Astrocyte of the cerebellum (primary cell): ENCODE measurements around the gene YAE1.

Source experiments
- DNase-seq: peaks from one replicate; pipeline ENCODE4 v3.0.0-alpha.2; 2011; ENCODE audit warnings: low read depth
- H3K4me3 ChIP-seq: 2 replicates; pipeline ENCODE4 v1.5.1; 2011; ENCODE audit warnings: mild to moderate bottlenecking, low read depth, low read length, moderate library complexity
- in situ Hi-C: cut with HindIII; loops from 2 replicates; pipeline ENCODE4 v1.10.0; 2017; ENCODE audit warnings: low sequenced_read_pairs
- TF ChIP-seq, protein P1 (sequence below): IDR thresholded peaks from 2 replicates; pipeline ENCODE4 v1.5.1; 2012; ENCODE audit warnings: low read length, low read depth, moderate library complexity, mild to moderate bottlenecking; ENCODE audit errors: missing control alignments

Gene YAE1

DNA sequence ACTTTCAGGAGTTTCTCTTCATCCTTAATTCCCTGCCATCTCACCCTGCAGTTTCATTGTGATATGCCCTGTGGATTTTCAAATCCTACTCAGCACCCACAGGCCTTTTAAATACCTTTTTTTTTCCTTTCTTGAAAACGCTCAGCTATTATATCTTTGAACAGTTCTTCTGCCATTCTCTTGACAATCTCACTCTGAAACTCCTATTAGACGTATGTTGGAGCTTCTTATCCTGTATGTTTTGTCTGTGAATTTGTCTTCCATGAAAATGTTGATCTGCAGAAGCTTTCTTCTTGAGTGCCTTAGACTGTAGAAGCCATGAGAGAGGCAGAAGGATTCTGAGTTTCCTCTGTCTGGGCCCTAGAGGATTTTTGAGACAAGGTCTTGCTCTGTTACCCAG lies 18.9 kb upstream of the YAE1 start:
- TF ChIP-seq, protein P1, sequence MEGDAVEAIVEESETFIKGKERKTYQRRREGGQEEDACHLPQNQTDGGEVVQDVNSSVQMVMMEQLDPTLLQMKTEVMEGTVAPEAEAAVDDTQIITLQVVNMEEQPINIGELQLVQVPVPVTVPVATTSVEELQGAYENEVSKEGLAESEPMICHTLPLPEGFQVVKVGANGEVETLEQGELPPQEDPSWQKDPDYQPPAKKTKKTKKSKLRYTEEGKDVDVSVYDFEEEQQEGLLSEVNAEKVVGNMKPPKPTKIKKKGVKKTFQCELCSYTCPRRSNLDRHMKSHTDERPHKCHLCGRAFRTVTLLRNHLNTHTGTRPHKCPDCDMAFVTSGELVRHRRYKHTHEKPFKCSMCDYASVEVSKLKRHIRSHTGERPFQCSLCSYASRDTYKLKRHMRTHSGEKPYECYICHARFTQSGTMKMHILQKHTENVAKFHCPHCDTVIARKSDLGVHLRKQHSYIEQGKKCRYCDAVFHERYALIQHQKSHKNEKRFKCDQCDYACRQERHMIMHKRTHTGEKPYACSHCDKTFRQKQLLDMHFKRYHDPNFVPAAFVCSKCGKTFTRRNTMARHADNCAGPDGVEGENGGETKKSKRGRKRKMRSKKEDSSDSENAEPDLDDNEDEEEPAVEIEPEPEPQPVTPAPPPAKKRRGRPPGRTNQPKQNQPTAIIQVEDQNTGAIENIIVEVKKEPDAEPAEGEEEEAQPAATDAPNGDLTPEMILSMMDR: no peak
- in situ Hi-C loops: no loop called here
- H3K4me3 ChIP-seq: no peak overlapping the region
- DNase-seq: no peak

DNA sequence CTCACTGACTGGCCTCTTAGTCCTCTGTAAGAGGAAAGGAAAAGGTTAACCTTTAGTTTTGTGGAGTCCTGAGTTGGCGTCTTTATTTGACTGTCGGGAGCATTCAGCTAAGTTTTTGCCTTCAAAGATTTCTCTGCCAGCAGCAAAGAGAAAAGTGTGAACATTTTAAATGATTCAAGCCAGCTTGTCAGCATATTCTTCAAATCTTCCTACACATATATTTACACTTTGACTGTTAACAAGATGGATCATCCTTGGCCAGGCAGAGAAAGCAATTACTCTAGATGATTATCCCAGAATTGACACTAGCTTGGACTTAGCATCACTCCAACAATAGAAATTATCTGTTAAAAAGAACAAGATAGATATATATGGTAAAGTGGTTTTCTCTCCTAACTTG lies 15.8 kb upstream of the YAE1 start:
- H3K4me3 ChIP-seq: no peak overlapping the region
- TF ChIP-seq, protein P1: no peak
- DNase-seq: no peak
- in situ Hi-C loops: no loop called here

DNA sequence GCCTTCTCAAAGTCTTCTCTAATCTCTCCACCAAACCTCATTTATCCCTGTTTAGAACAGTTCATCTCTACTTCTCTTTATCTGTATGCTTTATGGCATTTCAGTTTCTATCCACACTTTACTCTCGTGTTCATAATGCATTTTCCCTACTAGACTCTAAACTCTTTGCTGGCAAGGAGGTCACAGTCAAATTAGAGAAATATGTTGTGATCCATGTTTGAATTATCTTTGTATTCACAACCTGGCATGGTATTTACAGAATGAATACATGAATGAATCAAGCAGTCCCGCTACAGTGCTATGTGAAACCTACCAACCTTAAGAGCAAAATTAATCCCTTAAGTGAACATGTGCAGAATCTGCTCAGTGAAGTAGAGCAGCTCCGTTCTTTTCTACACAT lies 12.8 kb upstream of the YAE1 start:
- in situ Hi-C loops: no loop called here
- DNase-seq: no peak
- TF ChIP-seq, protein P1: no peak
- H3K4me3 ChIP-seq: no peak overlapping the region

DNA sequence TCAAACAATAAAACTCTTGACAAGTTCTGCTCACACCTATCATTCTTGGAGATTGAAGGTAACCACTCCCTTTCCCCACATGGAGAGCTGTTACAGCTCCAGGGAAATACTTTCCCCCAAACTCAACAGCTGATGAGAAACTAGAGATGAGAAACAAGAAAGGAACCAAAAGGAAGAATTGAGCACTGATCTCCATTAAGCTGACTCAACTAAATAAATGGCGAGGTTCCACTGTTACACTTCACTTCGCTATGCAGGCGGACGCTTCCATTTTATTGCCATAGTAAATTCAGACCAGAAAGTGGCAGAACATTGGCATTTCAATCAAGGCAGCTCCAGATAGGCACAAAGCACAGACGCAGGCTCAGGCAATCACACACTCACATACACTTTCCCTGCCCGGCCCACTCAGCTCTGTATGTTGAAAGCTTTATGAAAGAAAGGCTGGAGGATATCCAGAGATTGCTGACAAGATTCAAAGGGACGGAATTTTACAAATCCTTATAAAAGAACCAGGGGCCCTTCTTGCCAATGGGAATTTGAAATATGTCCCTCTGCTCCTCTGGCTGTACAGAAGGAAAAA lies 11.5 kb upstream of the YAE1 start:
- no peak overlapping the region for H3K4me3 ChIP-seq
- no peak for DNase-seq
- TF ChIP-seq, protein P1: no peak
- in situ Hi-C loops: no loop called here

DNA sequence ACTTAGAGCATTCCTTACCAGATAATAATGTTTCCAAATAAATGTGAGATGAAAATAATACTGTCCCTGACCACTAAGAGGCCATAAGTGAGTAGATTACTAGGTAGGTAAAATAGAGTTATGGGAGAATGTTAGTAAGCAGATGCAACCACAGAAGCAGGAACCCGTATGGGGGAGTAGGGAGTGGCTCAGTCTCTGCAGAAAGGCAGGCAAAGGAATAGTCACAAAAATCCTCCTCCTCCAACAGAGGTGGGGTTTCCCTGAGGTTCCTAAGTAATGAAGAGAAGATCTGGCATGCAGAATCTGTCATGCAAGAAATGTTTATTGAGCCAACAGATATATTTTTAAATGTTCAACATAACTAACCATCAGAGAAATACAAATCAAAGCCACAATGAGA lies 9.0 kb upstream of the YAE1 start:
- H3K4me3 ChIP-seq: no peak overlapping the region
- in situ Hi-C loops: no loop called here
- no peak for DNase-seq
- TF ChIP-seq, protein P1: no peak

DNA sequence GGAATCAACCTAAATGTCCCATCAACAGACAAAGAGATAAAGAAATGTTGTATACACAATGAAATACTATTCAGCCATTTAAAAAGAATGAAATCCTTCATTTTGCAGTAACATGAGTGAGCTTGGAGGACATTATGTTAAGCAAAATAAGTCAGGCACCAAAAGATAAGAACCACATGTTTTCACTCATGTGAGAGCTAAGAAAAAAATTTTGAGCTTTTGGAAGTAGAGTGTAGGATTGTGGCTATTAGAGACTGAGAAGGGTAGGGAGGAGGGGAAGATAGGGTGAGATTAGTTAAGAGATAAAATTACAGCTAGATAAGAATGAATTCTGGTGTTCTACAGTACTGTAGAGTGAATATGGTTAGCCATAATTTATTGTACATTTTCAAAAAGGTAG lies 8.3 kb upstream of the YAE1 start:
- no peak for DNase-seq
- TF ChIP-seq, protein P1: no peak
- in situ Hi-C loops: no loop called here
- no peak overlapping the region for H3K4me3 ChIP-seq

DNA sequence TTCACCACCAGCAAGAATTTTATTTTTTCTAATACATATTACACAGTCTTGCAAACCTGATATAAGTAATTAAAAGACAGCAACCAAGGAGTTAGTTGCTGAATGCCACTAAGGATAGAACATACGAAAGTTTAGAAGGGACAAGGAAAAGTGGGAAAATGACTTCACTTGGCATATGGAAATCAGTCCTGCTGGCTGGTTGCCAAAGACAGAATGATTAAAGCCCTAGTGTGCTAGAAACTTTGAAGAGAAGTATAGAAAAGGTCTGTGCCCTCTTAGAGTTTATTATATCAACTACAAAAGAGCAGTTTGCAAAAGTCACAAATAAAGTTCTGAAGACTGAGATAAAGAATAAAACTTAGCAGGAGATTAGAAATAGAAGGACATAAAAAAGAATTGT lies 5.8 kb upstream of the YAE1 start:
- TF ChIP-seq, protein P1: no peak
- DNase-seq: no peak
- in situ Hi-C loops: no loop called here
- no peak overlapping the region for H3K4me3 ChIP-seq
